GM21786 (cell line): ENCODE data around the gene DMPK.
A peak's percentile ranks its signal among the peaks of the same experiment; 100 is the strongest.

Source experiments
- ATAC-seq: cut with Tn5 transposase; IDR thresholded peaks from one replicate; pipeline ENCODE4 v1.9.1; 2021; ENCODE audit not compliant: unreplicated experiment

The DMPK gene, protein sequence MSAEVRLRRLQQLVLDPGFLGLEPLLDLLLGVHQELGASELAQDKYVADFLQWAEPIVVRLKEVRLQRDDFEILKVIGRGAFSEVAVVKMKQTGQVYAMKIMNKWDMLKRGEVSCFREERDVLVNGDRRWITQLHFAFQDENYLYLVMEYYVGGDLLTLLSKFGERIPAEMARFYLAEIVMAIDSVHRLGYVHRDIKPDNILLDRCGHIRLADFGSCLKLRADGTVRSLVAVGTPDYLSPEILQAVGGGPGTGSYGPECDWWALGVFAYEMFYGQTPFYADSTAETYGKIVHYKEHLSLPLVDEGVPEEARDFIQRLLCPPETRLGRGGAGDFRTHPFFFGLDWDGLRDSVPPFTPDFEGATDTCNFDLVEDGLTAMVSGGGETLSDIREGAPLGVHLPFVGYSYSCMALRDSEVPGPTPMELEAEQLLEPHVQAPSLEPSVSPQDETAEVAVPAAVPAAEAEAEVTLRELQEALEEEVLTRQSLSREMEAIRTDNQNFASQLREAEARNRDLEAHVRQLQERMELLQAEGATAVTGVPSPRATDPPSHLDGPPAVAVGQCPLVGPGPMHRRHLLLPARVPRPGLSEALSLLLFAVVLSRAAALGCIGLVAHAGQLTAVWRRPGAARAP

DNA sequence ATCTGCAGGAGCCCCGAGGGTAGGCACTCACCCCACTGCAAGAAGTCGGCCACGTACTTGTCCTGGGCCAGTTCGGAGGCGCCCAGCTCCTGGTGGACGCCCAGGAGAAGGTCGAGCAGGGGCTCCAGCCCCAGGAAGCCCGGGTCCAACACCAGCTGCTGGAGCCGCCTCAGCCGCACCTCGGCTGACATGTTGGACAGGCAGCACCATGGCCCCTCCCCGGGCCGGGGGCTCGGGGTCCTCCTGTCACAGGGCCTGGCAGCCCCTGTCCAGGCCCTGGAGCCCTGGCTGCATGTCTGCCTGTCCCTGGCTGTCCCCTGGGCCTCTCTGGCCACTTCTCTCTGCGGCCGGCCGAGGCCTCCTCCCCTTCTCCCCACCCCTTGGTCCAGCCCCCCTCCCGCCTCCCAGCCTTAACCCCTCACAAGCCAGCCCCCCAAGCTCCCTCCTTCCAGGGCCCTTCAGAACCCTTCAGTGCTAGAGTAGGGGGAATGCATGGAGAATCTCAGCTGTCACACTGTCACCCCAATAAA is at the start of gene DMPK:
DMPK (minus strand) TSS at position 329 of the 530 bp plus-strand sequence; CDS start at position 191, 138 bp downstream.
- no peak for ATAC-seq

DNA sequence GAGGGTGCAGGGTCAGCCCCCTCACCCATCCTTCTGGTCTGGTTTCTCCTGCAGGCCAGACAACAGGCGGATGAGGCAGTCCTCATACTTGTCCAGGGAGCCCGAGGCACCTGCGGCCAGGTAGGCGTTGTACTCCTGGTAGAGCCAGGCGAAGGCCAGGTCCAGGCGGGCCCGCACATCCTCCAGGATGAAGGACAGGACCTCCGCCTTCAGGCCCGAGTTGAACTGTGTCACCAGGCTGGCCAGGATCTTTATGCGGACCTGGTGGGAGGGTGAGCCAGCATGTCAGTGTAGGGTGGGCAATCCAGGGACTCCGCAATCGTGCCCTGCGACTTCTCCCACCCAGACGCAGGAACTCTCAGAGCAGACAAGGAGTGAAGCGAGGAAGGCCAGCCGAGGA is 46.7 kb upstream of the DMPK start:
- no peak for ATAC-seq

DNA sequence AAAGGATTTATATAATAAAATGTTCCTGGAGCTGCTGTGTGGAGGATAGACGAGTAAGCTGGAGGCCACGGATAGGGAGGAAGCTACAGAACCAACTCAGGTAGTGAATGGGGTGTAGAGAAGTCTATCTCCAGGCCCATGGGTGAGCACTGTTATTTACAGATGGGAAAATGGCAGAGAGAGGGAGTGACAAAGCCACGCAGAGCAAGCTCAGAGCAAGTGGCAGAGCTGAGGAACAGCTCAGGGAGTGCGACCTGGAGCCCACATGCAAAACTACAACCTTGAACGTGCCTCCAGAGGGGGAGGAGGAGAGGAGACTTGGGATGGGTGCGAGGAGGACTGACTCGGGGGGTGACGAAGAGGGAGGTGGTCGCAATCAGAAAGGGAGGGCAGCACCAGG is 46.2 kb upstream of the DMPK start:
- no peak for ATAC-seq

DNA sequence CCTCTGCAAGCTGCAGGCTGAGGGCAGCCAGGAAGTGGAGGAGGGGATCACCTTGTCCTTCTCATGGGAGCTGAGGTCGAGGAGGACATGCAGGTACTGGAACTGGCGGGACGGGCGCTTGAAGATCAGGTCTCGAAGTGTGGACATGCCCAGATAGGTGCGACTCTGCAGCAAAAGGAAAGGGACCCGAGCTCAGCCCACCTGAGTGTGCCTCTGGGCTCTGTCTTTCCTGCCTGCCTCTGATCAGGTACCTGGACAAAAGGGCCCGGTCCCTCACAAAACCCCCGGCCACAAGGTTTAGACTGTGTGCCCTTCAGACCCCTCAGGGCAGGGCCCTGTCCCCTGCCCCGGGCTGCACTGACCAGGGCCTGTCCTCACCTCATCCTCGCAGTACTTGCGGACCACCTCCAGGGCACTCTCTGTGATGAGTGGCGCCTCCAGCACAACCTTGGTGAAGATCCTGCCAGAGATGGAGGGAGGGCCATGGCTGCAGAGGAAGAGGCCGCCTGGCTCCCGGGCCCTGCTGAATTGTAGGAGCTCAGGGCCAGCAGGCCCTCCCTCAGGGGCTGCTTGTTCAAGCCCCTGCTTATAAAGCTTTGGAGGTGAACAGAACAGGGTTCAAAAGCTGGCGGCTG is 45.3 kb upstream of the DMPK start:
- ATAC-seq: no peak

DNA sequence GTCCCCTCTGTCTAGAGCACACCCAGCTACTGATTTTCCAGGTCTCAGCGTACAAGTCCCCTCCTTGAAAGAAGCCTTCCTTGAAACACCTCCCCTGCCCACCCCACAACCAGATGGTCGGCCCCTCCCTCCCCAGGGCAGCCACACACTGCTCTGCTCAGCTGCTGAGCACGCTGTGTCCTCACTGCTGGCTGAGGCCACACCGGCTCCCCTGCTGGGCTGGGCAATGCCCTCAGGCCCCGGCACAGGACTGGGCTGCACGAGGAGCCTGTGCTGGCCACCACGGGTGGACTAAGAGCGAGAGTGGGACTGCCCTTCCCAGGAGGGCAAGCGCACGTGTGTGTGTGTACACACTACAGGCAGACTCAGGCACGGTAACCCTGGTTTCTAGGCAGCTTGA is 44.6 kb upstream of the DMPK start:
- ATAC-seq: no peak

DNA sequence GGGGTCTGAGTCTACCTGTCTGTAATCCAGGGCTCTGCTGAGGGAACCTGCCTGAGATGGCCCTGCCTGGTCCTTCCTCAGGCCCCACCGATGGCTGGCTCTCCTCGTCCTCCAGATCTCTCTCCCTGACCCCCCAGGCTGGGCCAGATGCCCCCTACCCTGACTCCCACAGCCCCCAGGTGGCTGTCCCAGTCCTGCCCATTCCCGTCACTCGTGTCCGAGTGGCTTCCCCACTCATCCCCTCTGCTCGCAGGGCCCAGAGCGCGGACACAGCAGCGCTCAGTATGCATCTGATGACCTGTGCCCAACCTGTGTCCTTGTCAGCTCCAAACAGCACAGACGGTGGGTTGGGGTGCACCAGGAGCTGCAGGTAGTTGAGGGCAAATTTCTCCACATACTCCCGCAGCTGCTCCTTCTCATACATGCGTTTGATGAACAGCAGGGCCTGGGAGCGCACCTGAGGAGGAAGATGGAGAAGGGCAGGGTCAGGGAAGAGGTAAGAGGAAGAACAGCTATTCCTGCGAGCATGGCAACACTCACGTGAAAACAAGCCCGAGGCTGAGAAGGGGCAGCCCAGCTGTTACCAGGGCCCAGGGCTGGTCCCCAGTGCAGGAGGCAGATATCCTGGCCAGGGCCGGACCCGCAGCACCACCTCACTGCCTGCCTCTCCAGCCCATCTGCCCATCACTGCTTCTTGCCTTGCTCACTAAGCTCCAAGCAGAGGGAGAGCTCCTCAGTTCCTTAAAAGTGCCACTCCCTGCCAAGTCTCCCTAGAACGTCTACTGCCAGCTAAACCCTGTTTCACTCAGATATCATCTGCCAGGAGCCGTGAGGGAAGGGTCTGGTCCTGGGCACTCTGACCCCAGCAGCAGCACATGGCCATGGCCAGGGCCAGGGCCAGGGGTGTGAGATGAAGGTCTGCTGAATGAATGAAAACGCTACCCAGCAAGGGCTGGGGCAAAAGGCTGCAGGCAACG is 43.9 kb upstream of the DMPK start:
- ATAC-seq: no peak

DNA sequence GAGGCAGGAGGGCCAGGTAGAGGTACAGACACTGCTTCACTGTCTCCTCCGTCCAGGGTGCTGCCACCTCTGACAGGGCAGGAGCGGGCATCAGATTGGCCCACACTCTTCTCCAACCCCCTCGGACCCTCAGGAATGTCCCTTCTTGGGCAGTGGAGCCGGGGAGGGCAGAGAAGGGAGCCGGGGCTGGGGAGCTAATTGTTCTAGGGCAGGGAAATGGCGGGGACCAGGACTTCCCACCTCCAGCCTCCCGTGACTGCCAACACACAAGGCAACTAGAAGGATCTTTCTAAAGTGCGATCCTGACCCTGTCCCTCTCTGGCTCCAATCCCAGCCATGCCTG is 42.9 kb upstream of the DMPK start:
- ATAC-seq: no peak

DNA sequence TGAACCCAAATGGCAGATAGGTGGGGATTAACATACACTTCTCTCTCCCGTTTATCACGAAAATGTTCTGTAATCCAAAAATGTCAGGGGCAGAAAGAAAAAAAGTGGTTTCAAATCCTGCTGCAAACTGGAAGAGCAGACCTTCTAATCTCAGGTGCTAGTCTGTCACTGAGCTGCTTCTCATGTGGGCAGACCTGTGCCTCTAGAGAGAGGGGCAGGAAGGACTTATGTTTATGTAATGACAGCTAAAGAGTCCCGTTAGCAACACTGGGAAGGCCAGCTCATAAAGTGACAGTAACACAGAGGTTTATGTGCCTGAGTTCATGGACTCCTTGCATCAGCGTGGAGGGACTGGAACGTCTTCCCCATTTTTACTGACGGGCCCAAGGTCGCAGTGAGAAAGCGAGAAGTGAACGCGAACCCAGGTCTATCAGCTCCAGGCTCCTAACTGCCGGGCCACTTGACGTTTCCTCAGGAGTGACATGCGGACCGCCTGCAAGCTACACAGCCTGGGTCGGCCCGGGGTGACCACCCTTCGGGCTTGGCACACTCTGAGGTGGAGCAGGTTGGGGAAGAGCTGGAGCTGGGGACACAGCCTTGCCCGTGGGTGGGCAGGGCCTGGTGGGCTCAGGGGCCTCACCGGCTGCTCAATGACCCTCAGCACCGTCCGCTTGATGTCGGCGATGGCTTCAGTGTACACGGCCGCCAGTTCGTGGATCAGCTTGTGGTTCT is 42.4 kb upstream of the DMPK start:
- no peak for ATAC-seq

DNA sequence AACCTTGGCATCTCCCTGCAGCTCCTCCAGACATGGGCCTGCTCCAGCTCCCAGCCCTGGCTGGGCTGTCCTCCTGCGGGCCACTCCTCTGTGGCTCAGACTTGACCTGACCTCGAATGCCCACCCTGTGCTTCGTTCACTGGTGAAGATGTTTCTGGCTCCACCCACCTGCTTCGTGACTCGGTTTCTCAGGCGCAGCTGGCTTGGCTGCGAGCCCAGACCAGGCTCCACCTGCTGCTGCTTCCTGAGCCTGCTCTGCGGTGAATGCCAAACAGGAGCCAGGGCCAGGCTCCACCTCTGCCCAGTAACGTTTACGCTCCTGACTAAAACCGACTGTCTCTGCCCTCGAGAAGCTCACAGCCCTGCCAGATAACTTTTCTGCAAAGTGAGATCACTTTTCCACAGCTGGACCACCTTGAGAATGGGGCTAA is 41.8 kb upstream of the DMPK start:
- no peak for ATAC-seq

DNA sequence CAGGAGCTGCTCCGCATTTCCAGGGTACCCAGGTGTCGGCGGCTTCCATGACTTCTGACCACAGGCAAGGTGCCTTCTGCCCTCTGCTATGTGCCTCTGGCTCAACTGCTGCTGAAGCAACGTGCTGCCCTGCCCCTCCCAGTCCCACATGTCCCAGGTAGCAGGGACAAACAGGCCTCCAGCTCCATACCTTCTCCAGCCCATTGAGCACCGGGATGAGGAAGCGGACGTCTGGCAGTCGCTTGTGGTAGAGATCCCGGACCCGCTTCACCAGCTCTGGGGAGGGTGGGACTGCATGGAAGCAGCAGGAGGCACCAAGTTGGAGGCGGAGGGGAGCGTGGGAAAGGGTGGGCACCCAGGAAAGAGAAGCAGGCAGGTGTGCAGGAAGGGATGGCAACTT is 40.9 kb upstream of the DMPK start:
- no peak for ATAC-seq

DNA sequence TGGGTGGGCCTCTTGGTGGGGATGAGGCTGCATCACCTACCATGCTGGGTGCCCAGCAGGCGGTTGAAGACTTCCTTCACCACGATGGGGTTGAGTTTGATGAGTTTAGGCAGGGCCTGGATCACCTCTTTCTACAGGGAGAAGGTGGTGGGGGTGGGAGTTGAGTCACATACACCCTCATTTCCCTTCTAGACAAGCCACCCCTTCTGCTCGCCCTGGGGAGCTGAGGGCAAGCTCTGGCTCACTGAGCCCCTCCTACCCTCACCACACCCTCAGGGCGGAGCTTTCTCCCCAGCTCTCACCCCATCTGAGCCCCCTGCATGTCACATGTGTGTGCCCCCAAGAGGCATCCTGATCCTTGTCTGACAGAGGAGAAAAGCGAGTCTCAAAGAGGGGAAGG is 40.4 kb upstream of the DMPK start:
- no peak for ATAC-seq

DNA sequence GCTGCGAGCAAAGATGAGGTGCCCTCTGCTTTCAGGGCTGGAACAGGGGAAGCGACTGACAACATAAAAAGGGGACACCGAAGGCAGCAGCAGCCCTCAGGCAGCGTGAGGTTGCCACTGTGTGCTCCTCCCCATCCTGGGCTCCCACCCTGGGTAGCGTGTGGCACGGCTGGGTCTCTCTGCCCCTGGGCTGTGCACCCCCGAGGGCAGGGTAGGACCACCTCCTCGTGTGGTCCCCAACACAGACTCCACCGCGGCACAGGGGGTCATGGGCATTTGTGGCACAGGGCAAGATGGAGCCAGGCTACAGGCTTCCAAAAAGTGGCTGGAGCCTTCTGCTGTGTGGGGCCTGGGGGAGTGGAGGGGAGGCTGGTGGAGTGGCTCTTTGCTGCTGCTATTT is 39.3 kb upstream of the DMPK start:
- ATAC-seq: no peak

DNA sequence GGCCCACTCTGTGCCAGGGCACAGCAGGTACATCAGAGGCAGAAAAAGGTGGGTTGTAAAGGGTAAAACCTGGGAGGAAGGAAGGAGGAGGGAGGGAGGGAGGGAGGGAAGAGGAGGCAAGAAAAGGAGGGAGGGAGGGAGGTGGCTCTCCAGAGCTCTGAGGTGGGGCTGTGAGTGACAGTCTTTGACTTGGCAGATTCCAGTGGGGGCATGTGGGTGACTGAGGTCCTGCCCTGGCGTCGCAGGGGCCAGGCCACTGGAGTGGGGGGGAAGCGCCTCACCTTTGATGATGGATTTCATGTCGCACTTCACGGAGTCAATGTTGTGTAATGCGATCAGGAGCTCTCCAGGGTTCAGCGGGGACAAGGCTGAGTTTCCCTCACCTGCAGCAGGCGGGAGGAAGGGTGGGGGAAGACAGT is 38.8 kb upstream of the DMPK start:
- ATAC-seq: no peak

DNA sequence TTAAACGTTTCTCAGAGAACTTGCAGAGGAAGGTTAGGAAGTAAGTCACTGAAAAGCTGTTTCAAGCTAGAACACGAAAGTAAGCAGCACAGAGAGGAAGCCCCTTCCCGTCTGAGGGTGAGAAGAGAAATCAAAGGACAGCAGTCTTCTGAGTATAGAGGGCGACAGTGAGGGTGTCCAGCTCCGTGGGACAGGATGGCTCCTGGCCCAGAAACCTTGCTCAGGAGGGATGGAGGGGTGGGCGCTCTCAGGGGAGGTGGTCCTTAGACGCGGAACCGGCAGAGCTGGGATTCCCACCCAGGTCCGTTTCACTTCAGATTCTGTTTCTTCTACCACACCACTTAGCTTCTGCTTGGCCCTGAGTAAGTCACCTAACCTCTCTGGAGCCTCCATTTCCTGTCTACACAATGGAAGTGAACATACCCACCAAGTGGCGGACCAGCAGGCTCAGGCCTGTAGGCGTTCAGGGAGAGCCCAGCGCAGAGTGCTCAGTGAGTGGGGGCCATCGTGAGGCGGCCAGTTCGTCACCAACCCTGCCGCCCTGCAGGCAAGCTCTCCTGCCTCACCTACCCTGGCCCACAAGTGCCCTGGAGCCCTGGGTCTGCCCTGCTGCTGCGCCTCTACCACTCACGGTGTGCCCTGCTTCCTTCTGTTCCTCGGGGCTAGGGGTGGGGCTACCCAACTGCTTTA is 38.3 kb upstream of the DMPK start:
- no peak for ATAC-seq

DNA sequence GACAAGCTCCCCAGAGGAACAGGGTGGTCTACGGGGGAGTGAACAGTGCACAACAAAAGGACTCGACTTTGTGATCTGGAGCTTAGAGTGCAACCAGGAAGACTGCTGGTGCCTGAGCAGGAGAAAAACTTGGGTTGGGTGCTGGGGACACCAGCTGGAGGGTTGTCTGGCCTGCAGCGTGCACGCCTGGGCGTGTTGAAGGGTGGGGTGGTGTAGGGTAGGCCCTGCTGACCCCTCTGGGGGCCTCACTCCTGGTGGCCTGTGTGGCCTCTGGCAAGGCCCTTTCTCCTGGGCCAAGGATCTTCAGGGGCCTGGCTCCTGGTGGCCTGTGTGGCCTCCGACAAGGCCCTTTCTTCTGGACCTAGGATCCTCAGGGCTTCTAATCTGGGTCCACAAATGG is 37.5 kb upstream of the DMPK start:
- ATAC-seq: no peak

DNA sequence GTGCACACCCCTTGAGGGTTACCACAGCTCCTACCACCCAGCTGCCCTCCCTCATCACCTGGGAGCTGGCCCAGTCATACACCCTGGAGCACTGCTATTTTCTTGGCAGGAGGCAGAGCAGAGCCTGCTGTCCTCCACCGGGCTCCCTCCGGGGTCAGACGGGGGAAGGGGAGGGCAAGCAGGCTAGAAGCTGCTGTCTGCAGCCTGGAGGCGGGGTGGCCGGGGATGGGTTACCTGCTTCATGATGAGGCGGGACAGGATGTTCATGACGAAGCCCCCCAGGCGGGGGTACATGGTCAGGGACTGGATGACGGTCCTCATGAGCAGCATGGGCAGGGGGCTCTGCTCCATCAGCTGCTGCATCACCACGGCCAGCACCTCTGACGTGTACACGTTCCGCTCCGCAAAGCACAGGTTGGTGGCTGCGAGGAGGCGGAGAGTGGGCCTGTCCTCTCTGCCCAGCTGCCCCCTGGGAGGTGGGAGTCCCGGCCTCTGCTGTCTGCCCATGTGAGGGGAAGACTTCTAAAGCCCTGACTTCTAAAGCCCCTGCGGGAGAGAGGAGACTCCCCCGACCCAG is 35.5 kb upstream of the DMPK start:
- ATAC-seq: no peak

DNA sequence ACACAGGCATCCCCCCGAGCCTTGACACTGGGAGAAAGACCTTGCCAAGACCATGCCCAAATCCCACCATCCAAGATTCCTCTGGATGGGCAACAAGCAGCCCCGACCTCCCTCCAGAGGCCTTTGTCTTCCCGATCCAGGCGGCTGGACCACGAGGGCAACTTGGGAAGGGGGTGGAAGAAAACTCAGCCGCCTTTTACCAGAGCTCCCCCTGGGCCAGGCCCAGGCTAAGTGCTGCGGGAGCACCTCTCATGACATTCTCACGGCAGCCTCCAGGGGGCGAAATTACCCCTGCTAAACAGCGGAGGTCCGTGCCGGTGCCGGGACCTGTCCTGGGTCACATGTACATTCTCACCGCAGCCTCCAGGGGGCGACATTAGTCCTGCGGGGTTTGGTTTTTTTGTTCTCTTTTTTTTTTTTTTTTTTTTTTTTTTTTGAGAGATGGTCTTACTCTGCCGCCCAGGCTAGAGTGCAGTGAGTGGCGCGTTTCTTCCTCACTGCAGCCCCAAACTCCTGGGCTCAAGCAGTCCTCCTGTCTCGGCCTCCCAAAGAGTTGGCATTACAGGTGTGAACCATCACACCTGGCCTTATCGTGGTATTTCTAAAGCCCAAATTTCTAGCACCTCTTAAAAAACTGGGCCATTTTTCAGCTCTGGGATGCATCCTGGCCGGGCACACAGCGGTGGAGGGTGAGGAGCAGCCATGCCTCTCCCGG is 34.9 kb upstream of the DMPK start:
- peak; percentile 66 for ATAC-seq

DNA sequence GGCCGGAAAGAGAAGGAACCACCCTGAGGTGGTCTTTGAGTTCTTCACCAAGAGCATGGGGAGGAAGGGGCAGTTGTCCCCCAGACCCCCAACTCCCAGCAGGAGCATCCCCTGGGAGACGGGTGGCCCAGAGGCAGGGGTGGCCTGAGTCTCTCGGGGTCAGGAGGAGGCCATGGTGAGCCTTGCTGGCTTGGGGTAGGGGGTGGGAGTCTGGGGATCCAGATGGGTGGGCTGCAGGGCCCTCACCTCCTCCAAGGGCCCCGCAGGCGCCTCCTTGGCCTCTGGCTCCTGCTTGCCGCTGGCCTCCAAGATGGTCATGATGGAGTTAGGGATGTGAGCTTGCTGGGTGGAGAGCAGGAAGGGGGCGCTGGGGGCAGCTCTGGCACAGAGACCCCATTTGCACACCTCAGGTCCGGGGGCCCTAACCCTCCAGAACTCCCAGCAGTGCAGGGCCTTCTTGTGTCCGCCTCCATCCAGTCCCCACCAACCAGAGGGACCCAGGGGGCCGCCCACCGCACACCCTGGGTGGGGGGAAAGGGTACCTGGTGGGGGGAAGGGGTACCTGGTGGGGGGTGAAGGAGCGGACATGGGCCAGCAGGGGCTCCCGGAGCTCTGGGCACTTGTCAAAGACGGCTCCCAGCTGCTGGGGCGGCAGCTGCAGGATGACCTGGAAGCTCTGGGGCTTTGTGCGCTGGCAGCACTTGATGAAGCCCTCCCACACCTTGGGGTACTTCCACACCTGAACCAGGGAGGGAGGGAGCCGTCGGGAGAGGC is 34.1 kb upstream of the DMPK start:
- ATAC-seq: no peak
